ENCODE measurements around the gene LAG3. TPM values are rescaled to one million over a fixed set of nuclear protein-coding genes. Genes with fewer than 3 reads are reported as not detected.

LAG3 gene
- polyA plus RNA-seq, 1 of the 3 experiments (the other 2 are of a cell fraction), result 0.72 TPM

DNA sequence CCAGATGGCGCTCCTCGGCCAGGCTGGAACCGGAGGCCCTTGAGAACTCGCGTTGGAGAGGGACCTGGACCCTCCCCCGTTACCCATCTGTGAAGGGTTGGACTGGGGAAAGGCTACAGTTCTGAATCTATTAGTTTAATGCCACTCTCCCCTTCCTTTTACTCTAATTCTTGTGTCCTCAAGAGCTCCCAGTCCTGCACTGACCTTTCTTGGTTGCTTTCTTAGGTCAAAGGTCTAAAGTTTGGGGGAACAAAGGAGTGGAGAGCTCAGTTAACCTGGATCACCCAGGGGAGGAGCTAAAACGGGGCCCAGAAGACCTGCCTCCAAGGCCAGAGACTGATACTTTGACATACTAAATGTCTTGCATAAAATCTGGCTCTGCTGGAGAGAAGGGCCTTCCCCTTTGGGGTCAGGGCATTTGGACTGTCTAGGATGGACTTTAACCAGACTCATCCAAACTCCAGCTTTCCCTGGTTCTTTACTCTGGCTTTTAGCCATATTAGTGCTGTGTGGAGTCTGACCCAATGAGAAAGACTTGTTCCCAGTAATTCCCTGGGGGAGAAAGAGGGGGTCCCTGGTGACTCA lies 18.5 kb upstream of the LAG3 start:
- CTCF ChIA-PET, result interaction anchor here (0.7 to 12.7 kb wide), 30 partner anchors 9 to 223 kb away, joined by 3 to 343 read pairs (median 15); partner anchors contain the start of genes CDCA3, COPS7A, GPR162 and LAG3
- peaks cover 14 to 18% of the 10 kb centered on the region in 2 experiments for H3K4me1 ChIP-seq (ENCODE audit: control insufficient read depth in 1 of 2, insufficient read depth in 2 of 2, low read depth in 1 of 2, low read length in 1 of 2)
- H3K4me2 ChIP-seq, result peak overlapping the region; percentile 64; the same call in 1 of the 2 replicates
- peak overlapping the region; percentile 41; the same call in 1 of the 2 replicates for H2AFZ ChIP-seq (ENCODE audit: low read depth)
- TF ChIP-seq PBX3 (IDR thresholded peaks at IDR 0.05) (no peak), MAX (IDR thresholded peaks at IDR 0.05; ENCODE audit: low read depth) (no peak), RAD21 (IDR thresholded peaks at IDR 0.05; ENCODE audit: low read length) (peak; percentile 99), NFIC (IDR thresholded peaks at IDR 0.05; ENCODE audit: borderline replicate concordance) (no peak), MXI1 (IDR thresholded peaks at IDR 0.05; ENCODE audit: low read depth, low read length) (peak; percentile 51; the same call in 1 of the 2 replicates), EP300 (IDR thresholded peaks at IDR 0.05; ENCODE audit: borderline replicate concordance in 1 of 2, low read depth in 1 of 2, low read length in 1 of 2) (0 out of 4 replicates have a peak, but pooled peaks of 1 of the 2 experiments have one; percentile 39), CTCF (IDR thresholded peaks at IDR 0.05) (peak; percentile 97; the same call in 1 of the 2 replicates), SIN3A (IDR thresholded peaks at IDR 0.05; ENCODE audit: borderline replicate concordance, low read depth, low read length) (peak; percentile 1; the same call in 1 of the 2 replicates), MEF2A (IDR thresholded peaks at IDR 0.05; ENCODE audit: borderline replicate concordance, low read depth) (no peak), FOXM1 (IDR thresholded peaks at IDR 0.05; ENCODE audit: low read depth) (no peak), SMC3 (IDR thresholded peaks at IDR 0.05; ENCODE audit: low read depth, low read length) (peak; percentile 98)
- H3K9me2 ChIP-seq, result no peaks in the 10 kb centered on the region
- POLR2A ChIA-PET, result interaction anchor here (0.5 to 4.8 kb wide), 17 partner anchors 10 to 177 kb away, joined by 3 to 89 read pairs (median 10); partner anchors contain the start of genes COPS7A, GPR162, P3H3 and PTMS
- H3K79me2 ChIP-seq (ENCODE audit: insufficient read depth), result peaks cover 34% of the 10 kb centered on the region
- peaks cover 12% of the 10 kb centered on the region for H4K20me1 ChIP-seq (ENCODE audit: insufficient read depth)
- H3K27ac ChIP-seq (ENCODE audit: low read depth in 2 of 2, low read length in 1 of 2), result peak overlapping the region; percentile 43 to 80
- DNase-seq, result no peak
- peaks cover 28 to 31% of the 10 kb centered on the region in 2 experiments for H3K36me3 ChIP-seq (replicated peaks in 1 of 2; ENCODE audit: control insufficient read depth in 1 of 2, insufficient read depth in 2 of 2, low read length in 1 of 2)
- no peaks in the 10 kb centered on the region for H3K27me3 ChIP-seq (ENCODE audit: insufficient read depth)
- H3K4me3 ChIP-seq (ENCODE audit: low read depth in 2 of 2, low read length in 1 of 2), result peak overlapping the region in 1 of 2 experiments; percentile 91; a peak in 1 of 4 replicates
- H3K9me3 ChIP-seq, result no peaks in the 10 kb centered on the region
- 2% methylated on average over 5 of the region's 7 CpGs for WGBS (ENCODE audit: low lambda C conversion rate)
- peaks cover 4% of the 10 kb centered on the region for H3F3A ChIP-seq (replicated peaks; ENCODE audit: insufficient read depth)
- H3K9ac ChIP-seq, result peak overlapping the region; percentile 17; the same call in 1 of the 2 replicates

DNA sequence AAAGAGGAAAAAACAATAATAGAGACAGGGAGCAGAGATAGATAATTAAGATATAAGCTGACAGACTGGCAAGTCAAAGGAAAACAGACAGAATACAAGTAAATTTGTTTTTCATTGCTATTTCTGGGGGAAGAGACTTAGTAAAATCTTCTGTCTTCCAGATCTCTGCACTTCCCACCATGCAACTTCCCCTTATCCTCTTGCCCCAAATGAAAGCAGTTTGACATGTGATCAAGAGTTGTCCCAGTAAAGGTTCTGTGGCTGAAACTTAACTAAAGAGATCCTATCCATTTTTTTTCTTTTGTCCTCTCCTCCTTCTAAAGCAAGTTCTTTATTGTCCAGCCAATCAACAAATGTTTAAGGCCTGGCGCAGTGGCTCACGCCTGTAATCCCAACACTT lies 17.9 kb upstream of the LAG3 start:
- peaks cover 23 to 25% of the 10 kb centered on the region in 2 experiments for H3K36me3 ChIP-seq (replicated peaks in 1 of 2; ENCODE audit: control insufficient read depth in 1 of 2, insufficient read depth in 2 of 2, low read length in 1 of 2)
- no peak overlapping the region for H3K4me3 ChIP-seq (ENCODE audit: low read depth in 2 of 2, low read length in 1 of 2)
- peak overlapping the region; percentile 43 to 80; a peak in 3 of 4 replicates for H3K27ac ChIP-seq (ENCODE audit: low read depth in 2 of 2, low read length in 1 of 2)
- H3K27me3 ChIP-seq (ENCODE audit: insufficient read depth), result no peaks in the 10 kb centered on the region
- H3K9ac ChIP-seq, result no peak overlapping the region
- H3K79me2 ChIP-seq (ENCODE audit: insufficient read depth), result peaks cover 34% of the 10 kb centered on the region
- no peak for DNase-seq
- no peaks in the 10 kb centered on the region for H3K9me2 ChIP-seq
- H4K20me1 ChIP-seq (ENCODE audit: insufficient read depth), result peaks cover 12% of the 10 kb centered on the region
- no peak for TF ChIP-seq EZH2phosphoT487 (IDR thresholded peaks at IDR 0.05; ENCODE audit: borderline replicate concordance, low read depth)
- no peak for TF ChIP-seq YY1 (IDR thresholded peaks at IDR 0.05; ENCODE audit: low read depth)
- no peak for TF ChIP-seq CTCF (IDR thresholded peaks at IDR 0.05)
- peak overlapping the region; percentile 64; the same call in 1 of the 2 replicates for H3K4me2 ChIP-seq
- H3K4me1 ChIP-seq (ENCODE audit: control insufficient read depth in 1 of 2, insufficient read depth in 2 of 2, low read depth in 1 of 2, low read length in 1 of 2), result peaks cover 14 to 18% of the 10 kb centered on the region in 2 experiments
- 98% methylated on average over 2 of the region's 2 CpGs for WGBS (ENCODE audit: low lambda C conversion rate)
- no peaks in the 10 kb centered on the region for H3K9me3 ChIP-seq
- peaks cover 4% of the 10 kb centered on the region for H3F3A ChIP-seq (replicated peaks; ENCODE audit: insufficient read depth)
- CTCF ChIA-PET, result interaction anchor here (0.7 to 12.7 kb wide), 26 partner anchors 8 to 224 kb away, joined by 3 to 343 read pairs (median 18); partner anchors contain the start of genes CDCA3, COPS7A, GPR162 and LAG3
- POLR2A ChIA-PET, result interaction anchor here (1.3 to 4.8 kb wide), 12 partner anchors 9 to 141 kb away, joined by 3 to 89 read pairs (median 10); partner anchors contain the start of genes COPS7A, P3H3, PTMS and SPSB2
- peak overlapping the region; percentile 41; the same call in 1 of the 2 replicates for H2AFZ ChIP-seq (ENCODE audit: low read depth)
